Measurements from ENCODE around the gene DOCK3. TPM values are rescaled to one million over a fixed set of nuclear protein-coding genes. Genes with fewer than 3 reads are reported as not detected.
"Not testable (repeated sequence)": the region's sequence is repeated elsewhere in the genome, so short reads cannot be mapped to it uniquely, and the experiment has no call there.

DOCK3 gene
- total RNA-seq, 1 donor from 2014 or later = 6.0 TPM

- DNase-seq (ENCODE audit: low spot score) = no peak
Observed at GRCh38 chr3:50805321-50805720, 130.6 kb downstream of the DOCK3 start.

DNA sequence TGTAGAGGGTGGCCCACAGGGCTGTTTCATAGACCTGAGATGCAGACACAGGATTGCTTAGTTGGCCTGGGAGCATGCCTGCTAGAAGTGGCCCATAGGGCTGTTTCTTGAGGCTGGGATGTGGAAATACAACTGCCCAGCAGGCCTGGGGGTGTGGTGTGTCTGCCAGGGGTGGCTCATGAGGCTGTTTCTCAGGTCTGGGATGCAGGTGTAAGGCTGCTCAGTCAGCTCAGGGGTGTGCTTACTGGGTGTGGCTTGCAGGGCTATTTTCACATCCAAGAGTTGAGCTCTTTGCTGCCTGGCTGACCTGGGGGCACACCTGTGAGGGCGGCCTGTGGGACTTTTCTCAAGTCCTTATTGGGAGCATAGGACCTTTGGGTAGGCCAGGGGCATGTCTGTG, 131.3 kb downstream of the DOCK3 start:
- no peak for DNase-seq (ENCODE audit: low spot score)

GRCh38 chr3:50806806-50807205, 132.1 kb downstream of the DOCK3 start:
- no peak for DNase-seq (ENCODE audit: low spot score)

GRCh38 chr3:50807266-50807665, 132.5 kb downstream of the DOCK3 start:
- DNase-seq (ENCODE audit: low spot score) = no peak

DNA sequence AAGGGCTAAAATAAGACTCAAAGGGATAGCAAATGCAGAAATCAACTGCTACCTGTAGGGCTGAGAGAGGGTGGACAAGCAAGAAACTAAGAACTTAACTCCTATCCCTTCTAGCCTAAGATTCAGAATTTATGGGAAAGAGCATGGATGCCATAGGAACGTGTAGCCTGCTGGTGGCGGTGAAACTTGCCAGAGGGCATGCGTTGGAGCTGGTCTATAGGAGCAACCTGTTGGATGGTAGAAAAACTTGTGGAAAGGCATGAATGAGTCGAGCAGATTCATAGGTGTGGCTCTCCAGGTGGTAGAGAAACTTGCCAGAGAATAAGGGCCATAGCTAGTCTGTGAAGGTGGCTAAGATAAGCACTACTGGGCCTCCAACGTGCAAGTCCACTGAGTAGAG, 137.2 kb downstream of the DOCK3 start:
- no peak for DNase-seq (ENCODE audit: low spot score)

DNA sequence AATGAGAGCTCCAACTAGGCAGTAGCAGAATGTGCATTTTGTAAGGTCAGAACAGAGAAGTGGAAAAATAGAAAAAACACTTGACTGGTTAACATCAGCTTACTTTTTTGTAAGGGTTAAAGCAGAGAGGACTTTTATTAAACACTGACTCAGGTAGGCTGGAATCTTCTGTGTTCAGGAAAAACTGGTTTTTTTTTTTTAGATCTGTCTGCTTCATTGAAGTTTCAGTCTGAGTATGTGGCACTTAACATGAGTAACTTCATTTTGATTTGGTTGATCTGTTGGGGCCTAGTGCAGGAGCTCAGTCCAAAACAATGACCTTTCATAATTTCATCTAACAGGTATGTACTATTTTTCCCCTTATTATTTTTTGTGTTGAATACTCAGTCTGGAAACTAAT, 141.1 kb downstream of the DOCK3 start:
- no peak for DNase-seq (ENCODE audit: low spot score)

GRCh38 chr3:50816894-50817293, 142.2 kb downstream of the DOCK3 start:
- no peak for DNase-seq (ENCODE audit: low spot score)

DNA sequence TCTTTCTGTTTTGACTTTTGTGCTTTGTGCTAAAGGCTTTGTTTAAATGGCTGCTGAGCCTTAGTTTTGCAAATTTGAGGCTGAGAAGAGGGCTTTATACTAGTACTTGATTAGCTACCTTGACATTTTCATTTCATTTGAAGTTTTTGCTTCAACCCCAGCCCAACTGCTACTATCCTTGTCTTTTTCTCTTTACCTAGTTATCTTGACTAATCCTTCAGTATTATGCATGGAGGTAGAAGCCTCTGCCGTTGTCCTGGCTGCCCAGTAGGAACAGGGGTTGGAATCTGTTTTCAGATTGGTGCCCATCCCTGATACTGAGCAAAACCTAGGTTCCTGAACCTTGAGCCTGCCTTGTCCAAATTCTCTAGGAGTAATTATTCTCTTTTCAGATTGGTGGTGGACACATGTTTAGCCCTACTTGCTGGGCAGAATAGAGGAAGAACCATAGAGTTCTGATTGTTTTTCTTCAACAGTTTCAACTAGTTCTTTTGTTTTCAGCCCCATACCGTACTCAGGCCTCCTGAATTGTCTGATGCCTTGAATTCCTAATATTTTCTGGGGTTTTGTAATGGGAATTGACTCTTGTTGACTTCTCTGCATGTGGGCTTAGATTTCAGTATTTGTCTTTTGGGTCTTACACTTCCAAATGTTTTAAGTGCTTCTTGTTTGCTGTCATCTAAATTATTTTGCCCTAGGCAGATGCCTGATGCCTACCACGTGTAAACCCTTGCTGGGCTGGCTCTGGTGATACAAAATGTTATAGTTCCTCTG, 143.2 kb downstream of the DOCK3 start:
- no peak for DNase-seq (ENCODE audit: low spot score)

DNA sequence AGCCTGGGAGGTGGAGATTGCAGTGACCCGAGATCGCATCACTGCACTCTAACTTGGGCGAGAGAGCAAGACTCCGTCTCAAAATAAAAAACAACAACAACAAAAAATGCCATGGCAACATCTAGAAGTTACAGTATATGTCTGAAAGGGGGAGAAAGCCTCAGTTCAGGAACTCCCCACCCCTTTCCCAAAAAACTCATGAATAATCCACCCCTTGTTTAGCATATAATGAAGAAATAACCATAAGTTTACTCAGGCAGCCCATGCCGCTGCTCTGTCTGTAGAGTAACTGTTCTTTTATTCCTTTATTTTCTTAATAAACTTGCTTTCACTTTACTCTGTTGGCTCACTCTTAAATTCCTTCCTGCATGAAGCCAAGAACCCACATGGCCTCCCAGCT, 145.2 kb downstream of the DOCK3 start:
- no peak for DNase-seq (ENCODE audit: low spot score)

DNA sequence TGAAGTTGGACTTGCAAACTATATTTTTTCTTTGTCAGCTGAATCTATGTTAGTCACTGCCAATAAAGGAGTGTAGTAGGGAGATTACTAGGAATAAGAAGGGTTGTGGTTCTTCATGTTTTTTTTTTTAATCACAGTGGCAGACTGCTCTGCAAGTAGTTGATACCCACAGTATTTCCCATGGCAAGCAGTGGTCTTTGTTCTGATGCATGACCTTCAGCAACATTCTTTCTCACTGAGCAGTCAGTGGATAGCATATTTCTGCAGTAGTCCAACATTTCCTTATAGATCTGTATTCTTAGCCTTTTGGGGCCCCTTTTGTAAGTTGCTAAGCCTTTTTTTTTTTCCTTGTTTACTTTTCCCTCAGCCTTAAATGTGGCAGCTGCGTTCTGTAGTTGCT, 151.1 kb downstream of the DOCK3 start:
- no peak for DNase-seq (ENCODE audit: low spot score)

DNA sequence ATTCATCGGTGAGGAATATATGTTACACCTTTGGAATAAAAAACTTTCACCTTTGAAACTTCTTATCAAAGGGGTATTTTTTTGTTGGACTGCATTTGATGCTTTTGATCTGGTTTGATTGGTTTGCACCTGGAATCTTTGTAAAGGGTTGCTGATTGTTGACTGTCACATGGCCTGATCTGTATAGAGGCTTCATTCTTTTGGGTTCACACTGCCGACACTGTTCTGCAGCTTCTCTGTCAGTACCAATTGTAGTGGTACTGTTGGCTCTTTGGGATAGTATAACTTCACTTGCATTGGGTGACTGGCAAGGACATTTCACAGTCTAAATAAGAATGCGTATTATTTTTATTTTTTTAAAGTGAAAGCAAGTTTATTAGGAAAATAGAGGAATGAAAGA, 155.7 kb downstream of the DOCK3 start:
- DNase-seq (ENCODE audit: low spot score) = no peak

DNA sequence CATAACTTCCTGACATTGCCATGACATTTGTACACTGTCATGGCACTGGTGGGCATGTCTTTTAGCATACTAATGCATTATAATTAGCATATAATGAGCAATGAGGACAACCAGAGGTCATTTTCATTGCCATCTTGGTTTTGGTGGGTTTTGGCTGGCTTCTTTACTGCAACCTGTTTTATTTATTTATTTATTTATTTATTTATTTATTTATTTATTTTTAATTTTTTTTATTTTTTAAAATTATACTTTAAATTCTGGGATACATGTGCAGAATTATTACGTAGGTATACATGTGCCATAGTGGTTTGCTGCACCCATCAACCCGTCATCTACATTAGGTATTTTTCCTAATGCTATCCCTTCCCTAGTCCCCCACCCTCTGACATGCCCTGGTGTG, 156.3 kb downstream of the DOCK3 start:
- not testable (repeated sequence) for DNase-seq (ENCODE audit: low spot score)

DNA sequence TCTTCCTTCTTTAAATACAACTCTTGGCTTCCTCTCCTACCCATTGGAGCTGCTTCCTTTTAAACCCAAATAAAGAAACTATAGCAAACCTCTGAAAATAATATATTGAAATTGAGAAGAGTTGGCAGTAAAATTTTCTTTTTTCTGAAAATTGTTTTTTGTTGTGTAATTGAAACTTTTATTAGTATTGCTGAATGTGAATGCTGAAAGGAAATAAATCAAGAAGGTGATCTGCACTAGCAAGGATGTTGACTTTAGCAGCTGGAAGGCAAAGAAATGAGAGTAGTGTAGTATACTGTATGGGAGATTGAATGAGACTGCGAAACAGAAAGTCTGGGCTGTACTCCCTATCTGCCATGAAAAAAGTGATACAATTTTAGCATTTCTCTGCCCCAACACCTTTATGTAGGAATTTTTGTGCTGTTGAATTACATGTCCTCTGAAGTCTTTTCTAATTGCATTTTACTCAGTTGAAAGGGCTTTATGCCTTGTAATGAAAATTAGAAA, 166.3 kb downstream of the DOCK3 start:
- no peak for DNase-seq (ENCODE audit: low spot score)

- no peak for DNase-seq (ENCODE audit: low spot score)
Observed at GRCh38 chr3:50848308-50848707, 173.6 kb downstream of the DOCK3 start.

DNA sequence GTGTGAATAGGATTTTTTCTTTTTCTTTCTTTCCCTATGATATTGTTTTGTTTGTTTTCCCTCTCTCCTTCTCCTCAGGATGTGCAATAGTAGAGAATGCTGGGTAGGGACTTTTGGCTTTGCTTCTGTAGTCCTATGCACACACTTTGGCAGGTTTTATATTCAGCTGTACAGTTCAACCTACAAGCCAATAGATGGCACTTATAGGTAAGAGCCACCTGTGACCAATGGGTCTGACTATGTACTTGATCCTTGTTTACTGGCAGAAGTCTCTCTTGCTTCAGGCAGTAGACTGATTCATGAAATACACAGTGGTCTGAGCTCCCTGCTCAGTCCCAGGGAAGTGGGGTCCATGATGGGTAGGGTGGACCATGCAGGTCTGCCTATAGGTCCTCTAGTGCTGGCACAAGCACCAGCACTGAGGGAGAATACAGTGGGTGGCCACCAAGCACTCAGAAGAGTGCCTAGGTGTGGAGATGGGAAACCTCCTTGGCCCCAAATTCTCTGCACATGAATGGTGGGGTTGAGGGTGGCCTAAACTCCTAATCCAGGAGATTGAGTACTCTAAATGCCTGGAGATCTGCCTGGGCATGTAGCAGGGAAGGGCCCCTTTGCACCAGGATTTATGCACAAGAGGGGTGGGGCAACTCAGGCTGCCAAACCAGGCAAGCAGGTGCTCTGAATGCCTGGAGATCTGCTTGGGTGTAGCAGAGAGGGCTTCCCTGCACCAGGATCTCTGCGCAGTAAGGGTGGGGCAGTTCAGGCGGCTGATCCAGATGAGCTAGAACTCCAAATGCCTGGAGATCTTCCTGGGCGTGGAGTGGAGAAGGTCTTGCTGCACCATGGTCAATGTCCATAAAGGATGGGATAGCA, 176.1 kb downstream of the DOCK3 start:
- no peak for DNase-seq (ENCODE audit: low spot score)

GRCh38 chr3:50853936-50854335, 179.2 kb downstream of the DOCK3 start:
- DNase-seq (ENCODE audit: low spot score) = no peak

GRCh38 chr3:50862221-50862620, 187.5 kb downstream of the DOCK3 start:
- no peak for DNase-seq (ENCODE audit: low spot score)

GRCh38 chr3:50873376-50874157, 198.8 kb downstream of the DOCK3 start:
- DNase-seq (ENCODE audit: low spot score) = no peak

- not testable (repeated sequence) for DNase-seq (ENCODE audit: low spot score)
Observed at GRCh38 chr3:50874876-50875275, 200.1 kb downstream of the DOCK3 start.

DNA sequence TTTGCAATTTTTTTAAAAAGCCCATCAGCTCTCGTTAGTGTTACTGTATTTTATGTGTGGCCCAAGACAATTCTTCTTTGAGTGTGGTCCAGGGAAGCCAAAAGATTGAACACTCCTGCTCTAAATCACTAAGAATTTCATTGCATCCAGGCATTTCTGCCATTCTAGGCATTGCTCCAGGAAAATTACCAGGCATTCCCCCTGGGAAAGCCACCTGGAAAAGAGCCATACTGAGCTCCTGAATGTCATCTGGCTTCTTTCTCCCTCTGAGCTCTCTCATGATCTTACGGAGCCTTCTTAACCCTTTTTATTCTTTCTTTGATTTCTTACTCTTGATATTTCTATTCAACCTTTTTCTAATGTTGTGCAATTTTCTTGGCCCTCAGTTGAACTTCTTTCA, 202.2 kb downstream of the DOCK3 start:
- DNase-seq (ENCODE audit: low spot score) = no peak

DNA sequence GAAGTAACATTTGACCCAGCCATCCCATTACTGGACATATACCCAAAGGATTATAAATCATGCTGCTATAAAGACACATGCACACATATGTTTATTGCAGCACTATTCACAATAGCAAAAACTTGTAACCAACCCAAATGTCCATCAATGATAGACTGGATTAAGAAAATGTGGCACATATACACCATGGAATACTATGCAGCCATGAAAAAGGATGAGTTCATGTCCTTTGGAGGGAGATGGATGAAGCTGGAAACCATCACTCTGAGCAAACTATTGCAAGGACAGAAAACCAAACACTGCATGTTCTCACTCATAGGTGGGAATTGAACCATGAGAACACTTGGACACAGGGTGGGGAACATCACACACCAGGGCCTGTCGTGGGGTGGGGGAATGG, 208.0 kb downstream of the DOCK3 start:
- not testable (repeated sequence) for DNase-seq (ENCODE audit: low spot score)

DNA sequence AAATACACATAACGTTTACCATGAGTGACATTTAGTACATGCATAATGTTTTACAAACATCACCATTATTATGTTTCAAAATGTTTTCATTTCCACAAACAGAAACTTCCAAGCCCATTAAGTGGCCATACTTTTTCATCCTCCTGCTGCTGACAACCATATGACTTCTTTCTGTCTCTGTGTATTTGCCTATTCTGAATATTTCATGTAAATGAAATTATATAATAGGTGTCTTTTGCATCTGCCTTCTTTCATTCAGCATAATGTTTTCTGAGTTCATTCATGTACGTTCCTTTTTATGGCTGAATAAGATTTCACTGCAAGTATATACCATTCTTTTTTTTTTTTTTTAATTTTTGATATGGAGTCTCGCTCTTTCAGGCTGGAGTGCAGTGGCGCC, 209.0 kb downstream of the DOCK3 start:
- DNase-seq (ENCODE audit: low spot score) = no peak

All from ureter (tissue), 1 donor.